IMR-90 (cell line): ENCODE measurements around the gene E2F4. TPM values are rescaled to one million over a fixed set of nuclear protein-coding genes. Genes with fewer than 3 reads are reported as not detected.

Experiments
- ATAC-seq: fragments of 200-7000 bp; cut with Tn5 transposase; 2 replicates; pipeline ENCODE4 v1.9.1; 2020; ENCODE audit warnings: low read depth, mild to moderate bottlenecking, moderate library complexity
- BruUV-seq: library from RNA; stranded (reverse); fragments of 400-500 nt; replicated peaks from 2 replicates; lab custom pipeline; 2021; lab: Mats Ljungman, UMichigan
- CTCF ChIA-PET: fragments of 300-600 bp; formaldehyde crosslinking; extraction: SDS; loops from one replicate; lab custom pipeline; 2021; ENCODE audit warnings: antibody characterized with exemption; lab: Yijun Ruan, JAX
- POLR2A ChIA-PET: fragments of 300-600 bp; sonication (Branson Sonifier 250); formaldehyde crosslinking; loops from one replicate; lab custom pipeline; 2022; ENCODE audit warnings: antibody characterized with exemption; ENCODE audit not compliant: unreplicated experiment; lab: Charles Lee
- DNase-seq: peaks from one replicate; pipeline ENCODE4 v3.0.0; 2013
- H2AFZ ChIP-seq: replicated peaks from 2 replicates; pipeline ENCODE3; 2013; ENCODE audit warnings: low read length, mild to moderate bottlenecking; ENCODE audit not compliant: poor library complexity
- H2AK5ac ChIP-seq: 2 replicates; pipeline ENCODE4 v1.6.1; 2013; ENCODE audit warnings: low read depth, low read length, inconsistent platforms
- H2AK9ac ChIP-seq: replicated peaks from 2 replicates; pipeline ENCODE3; 2013; ENCODE audit warnings: mild to moderate bottlenecking, low read depth, low read length, moderate library complexity; ENCODE audit not compliant: poor library complexity
- H2BK120ac ChIP-seq: 2 replicates; pipeline ENCODE4 v1.6.1; 2013; ENCODE audit warnings: low read depth, low read length, inconsistent platforms
- H2BK15ac ChIP-seq: 3 replicates; pipeline ENCODE4 v1.6.1; 2013; ENCODE audit warnings: low read depth, low read length, inconsistent platforms
- H2BK20ac ChIP-seq: 2 replicates; pipeline ENCODE4 v1.6.1; 2013; ENCODE audit warnings: low read depth, mild to moderate bottlenecking, inconsistent platforms, low read length, moderate library complexity
- H2BK5ac ChIP-seq: 2 replicates; pipeline ENCODE4 v1.6.1; 2013; ENCODE audit warnings: mild to moderate bottlenecking, low read depth, low read length, inconsistent platforms; ENCODE audit not compliant: poor library complexity, severe bottlenecking
- H3K14ac ChIP-seq: replicated peaks from 2 replicates; pipeline ENCODE4 v1.6.1; 2013; ENCODE audit warnings: low read depth, low read length, inconsistent platforms
- H3K18ac ChIP-seq: 2 replicates; pipeline ENCODE4 v1.6.1; 2013; ENCODE audit warnings: low read depth, low read length, control low read depth
- H3K23ac ChIP-seq: 2 replicates; pipeline ENCODE4 v1.6.1; 2013; ENCODE audit warnings: low read depth, low read length, inconsistent platforms
- H3K27ac ChIP-seq: 2 replicates; pipeline ENCODE4 v1.5.1; 2013; ENCODE audit warnings: mild to moderate bottlenecking, control low read depth, low read length; ENCODE audit not compliant: insufficient read depth
- H3K27me3 ChIP-seq: 2 replicates; pipeline ENCODE4 v1.6.1; 2013; ENCODE audit warnings: low read length; ENCODE audit not compliant: control insufficient read depth, insufficient read depth
- H3K36me3 ChIP-seq: 2 replicates; pipeline ENCODE4 v1.6.1; 2013; ENCODE audit warnings: low read length, mixed read lengths; ENCODE audit not compliant: control insufficient read depth, insufficient read depth
- H3K4ac ChIP-seq: 2 replicates; pipeline ENCODE4 v1.6.1; 2013; ENCODE audit warnings: low read depth, low read length, inconsistent platforms
- H3K4me1 ChIP-seq: 2 replicates; pipeline ENCODE4 v1.6.1; 2013; ENCODE audit warnings: low read length, mixed read lengths; ENCODE audit not compliant: control insufficient read depth, insufficient read depth
- H3K4me2 ChIP-seq: 2 replicates; pipeline ENCODE4 v1.6.1; 2013; ENCODE audit warnings: low read depth, mild to moderate bottlenecking, control low read depth, low read length, moderate library complexity
- H3K4me3 ChIP-seq: 2 replicates; pipeline ENCODE4 v1.5.1; 2013; ENCODE audit warnings: low read depth, mild to moderate bottlenecking, control low read depth, low read length, moderate library complexity; ENCODE audit not compliant: insufficient read depth
- H3K56ac ChIP-seq: 2 replicates; pipeline ENCODE4 v1.6.1; 2013; ENCODE audit warnings: low read length, inconsistent platforms; ENCODE audit not compliant: insufficient read depth; ENCODE audit errors: extremely low read depth
- H3K79me1 ChIP-seq, 2 experiments: 2 replicates each; pipeline ENCODE4 v1.6.1; 2013; ENCODE audit warnings: low read length in 2 of 2, inconsistent platforms in 1 of 2, low read depth in 1 of 2
- H3K9ac ChIP-seq: 2 replicates; pipeline ENCODE4 v1.6.1; 2013; ENCODE audit warnings: low read depth, low read length, control low read depth
- H3K9me1 ChIP-seq: 2 replicates; pipeline ENCODE4 v1.6.1; 2013; ENCODE audit warnings: low read length, inconsistent platforms; ENCODE audit not compliant: insufficient read depth
- H3K9me3 ChIP-seq: 2 replicates; pipeline ENCODE4 v1.6.1; 2013; ENCODE audit warnings: low read length; ENCODE audit not compliant: control insufficient read depth, insufficient read depth
- H4K20me1 ChIP-seq: 2 replicates; pipeline ENCODE4 v1.6.1; 2013; ENCODE audit warnings: low read length, inconsistent platforms; ENCODE audit not compliant: insufficient read depth
- H4K5ac ChIP-seq: 2 replicates; pipeline ENCODE4 v1.6.1; 2013; ENCODE audit warnings: mild to moderate bottlenecking, low read depth, low read length, control low read depth
- H4K8ac ChIP-seq, 2 experiments: 2 replicates each; pipeline ENCODE4 v1.6.1; 2013; ENCODE audit warnings: low read depth in 2 of 2, low read length in 2 of 2, control low read depth in 1 of 2, inconsistent platforms in 1 of 2
- H4K91ac ChIP-seq: 2 replicates; pipeline ENCODE4 v1.6.1; 2013; ENCODE audit warnings: low read depth, low read length, inconsistent platforms; ENCODE audit not compliant: insufficient read depth
- BHLHE40 ChIP-seq: fragments of 150-350 bp; IDR thresholded peaks from 2 replicates; pipeline ENCODE4 v1.6.1; 2016; ENCODE audit warnings: mild to moderate bottlenecking, low read depth, low read length
- CEBPB ChIP-seq: IDR thresholded peaks from 2 replicates; pipeline ENCODE4 v1.6.1; 2012; ENCODE audit warnings: low read depth, low read length, improper control_type of control experiment
- CHD1 ChIP-seq: IDR thresholded peaks from 2 replicates; pipeline ENCODE4 v1.6.1; 2012; ENCODE audit warnings: low read depth, low read length, improper control_type of control experiment
- FOS ChIP-seq: fragments of 150-350 bp; IDR thresholded peaks from 2 replicates; pipeline ENCODE4 v1.6.1; 2016; ENCODE audit warnings: low read depth, low read length
- MAFK ChIP-seq: IDR thresholded peaks from 2 replicates; pipeline ENCODE4 v1.6.1; 2012; ENCODE audit warnings: low read depth, low read length, improper control_type of control experiment
- MXI1 ChIP-seq: IDR thresholded peaks from 2 replicates; pipeline ENCODE4 v1.6.1; 2012; ENCODE audit warnings: low read depth, mild to moderate bottlenecking, low read length, moderate library complexity, borderline replicate concordance
- NFE2L2 ChIP-seq: fragments of 150-350 bp; IDR thresholded peaks from 2 replicates; pipeline ENCODE4 v1.6.1; 2016; ENCODE audit warnings: low read depth, mild to moderate bottlenecking, low read length
- RAD21 ChIP-seq: IDR thresholded peaks from 2 replicates; pipeline ENCODE4 v1.6.1; 2012; ENCODE audit warnings: low read length, improper control_type of control experiment
- RCOR1 ChIP-seq: IDR thresholded peaks from 2 replicates; pipeline ENCODE4 v1.6.1; 2012; ENCODE audit warnings: mild to moderate bottlenecking, low read length, improper control_type of control experiment; ENCODE audit not compliant: insufficient replicate concordance
- RFX5 ChIP-seq: IDR thresholded peaks from 2 replicates; pipeline ENCODE4 v1.8.0; 2012; ENCODE audit warnings: low read depth, mild to moderate bottlenecking, low read length, moderate library complexity
- USF2 ChIP-seq: fragments of 150-350 bp; IDR thresholded peaks from 2 replicates; pipeline ENCODE4 v1.6.1; 2017; ENCODE audit warnings: mild to moderate bottlenecking, antibody characterized with exemption, low read length, low read depth
- WGBS, 2 experiments: methylation state at CpG; one replicate each; pipeline versions ENCODE4 v1.1.5 to v1.1.7; 2013; ENCODE audit warnings: missing lambda C conversion rate in 2 of 2; ENCODE audit not compliant: insufficient read length in 1 of 2; ENCODE audit errors: extremely low coverage in 2 of 2; 5-methylcytosine and 5-hydroxymethylcytosine counted together
- dilution Hi-C: fragments of 300-500 bp; cut with HindIII; formaldehyde crosslinking; loops from one replicate; pipeline ENCODE4 v1.14.3; 2018; ENCODE audit warnings: low sequenced_read_pairs; ENCODE audit not compliant: unreplicated experiment
- in situ Hi-C: fragments of 300-500 bp; cut with MboI; formaldehyde crosslinking; loops from 3 replicates; pipeline ENCODE4 v1.14.3; 2019; ENCODE audit warnings: low sequenced_read_pairs, inconsistent platforms, mixed read lengths
- intact Hi-C: fragments of 100-400 bp; cut with micrococcal nuclease; formaldehyde crosslinking; loops from 2 replicates; pipeline ENCODE4 v1.10.0; 2022
- polyA plus RNA-seq, 3 experiments: library from polyadenylated mRNA; depleted of rRNA; stranded (reverse); fragments of >200 nt; gene quantifications; 2 replicates each; pipeline ENCODE4 v1.2.3, GENCODE V29; 2012; ENCODE audit warnings: low replicate concordance in 1 of 3
- total RNA-seq: library from RNA; depleted of rRNA; stranded (reverse); fragments of >200 nt; gene quantifications from 2 replicates; pipeline ENCODE4 v1.2.3, GENCODE V29; 2012

E2F4 gene
- total and polyA plus RNA-seq, 2 of the 4 experiments (the other 2 are of a cell fraction): 63.4 to 103 TPM

GRCh38 chr16:67213197-67214019 lies 21.5 kb downstream of the E2F4 start:
- WGBS, 2 experiments: 75% methylated on average over 2 of the region's 8 CpGs; no CpG with 5 or more reads in 1 of the 2 experiments

More at GRCh38 chr16:67213197-67214019, 21.5 kb downstream of the E2F4 start:
- intact Hi-C loops (no loop called here), in situ Hi-C loops (no loop called here), dilution Hi-C loops (no loop called here)
- no peak overlapping the region for H2AFZ ChIP-seq
- no peak overlapping the region for H4K91ac ChIP-seq
- H3K14ac ChIP-seq: no peak overlapping the region
- no peak for DNase-seq
- H3K9me1 ChIP-seq: peaks cover 10% of the 10 kb centered on the region; the same call in 1 of the 2 replicates
- H3K4me3 ChIP-seq: no peak overlapping the region
- BruUV-seq: no TSS peak
- peaks cover 4% of the 10 kb centered on the region; the same call in 1 of the 2 replicates for H3K36me3 ChIP-seq
- H2AK9ac ChIP-seq: no peak overlapping the region
- no peak overlapping the region for H3K18ac ChIP-seq
- H2BK120ac ChIP-seq: no peak overlapping the region
- no peak overlapping the region for H2BK5ac ChIP-seq
- ChIA-PET CTCF (no interaction called here), POLR2A (no interaction called here)
- H3K4me1 ChIP-seq: no peaks in the 10 kb centered on the region
- H3K9me3 ChIP-seq: no peaks in the 10 kb centered on the region
- no peaks in the 10 kb centered on the region for H4K20me1 ChIP-seq
- ATAC-seq: no peak
- no peak overlapping the region for H3K9ac ChIP-seq
- H4K5ac ChIP-seq: no peak overlapping the region
- no peak overlapping the region for H3K23ac ChIP-seq
- peaks cover 0 to 3% of the 10 kb centered on the region in 2 experiments; a peak in 1 of 4 replicates for H3K79me1 ChIP-seq
- no peak for TF ChIP-seq RAD21
- no peak for TF ChIP-seq CHD1
- no peak for TF ChIP-seq RCOR1
- TF ChIP-seq CEBPB: no peak
- no peak for TF ChIP-seq BHLHE40
- no peak for TF ChIP-seq NFE2L2
- TF ChIP-seq FOS: no peak
- TF ChIP-seq USF2: no peak
- TF ChIP-seq MXI1: no peak
- TF ChIP-seq RFX5: no peak
- no peak for TF ChIP-seq MAFK
- no peak overlapping the region for H3K4me2 ChIP-seq
- H2AK5ac ChIP-seq: no peak overlapping the region
- no peak overlapping the region for H2BK15ac ChIP-seq
- H3K27ac ChIP-seq: no peak overlapping the region
- no peak overlapping the region for H3K56ac ChIP-seq
- no peak overlapping the region for H3K4ac ChIP-seq
- no peaks in the 10 kb centered on the region for H3K27me3 ChIP-seq
- no peak overlapping the region for H4K8ac ChIP-seq
- no peak overlapping the region for H2BK20ac ChIP-seq
